EH (cell line): ENCODE results near the gene BRDT.
A peak's percentile ranks its signal among the peaks of the same experiment; 100 is the strongest.
"Not testable (repeated sequence)": the region's sequence is repeated elsewhere in the genome, so short reads cannot be mapped to it uniquely, and the experiment has no call there.

Experiments used
- DNase-seq: peaks from one replicate; pipeline ENCODE4 v3.0.0-alpha.2; 2015; ENCODE audit warnings: low read depth

BRDT gene

GRCh38 chr1:91993256-91993655 lies 44.1 kb downstream of the BRDT start:
- DNase-seq, result no peak

DNA sequence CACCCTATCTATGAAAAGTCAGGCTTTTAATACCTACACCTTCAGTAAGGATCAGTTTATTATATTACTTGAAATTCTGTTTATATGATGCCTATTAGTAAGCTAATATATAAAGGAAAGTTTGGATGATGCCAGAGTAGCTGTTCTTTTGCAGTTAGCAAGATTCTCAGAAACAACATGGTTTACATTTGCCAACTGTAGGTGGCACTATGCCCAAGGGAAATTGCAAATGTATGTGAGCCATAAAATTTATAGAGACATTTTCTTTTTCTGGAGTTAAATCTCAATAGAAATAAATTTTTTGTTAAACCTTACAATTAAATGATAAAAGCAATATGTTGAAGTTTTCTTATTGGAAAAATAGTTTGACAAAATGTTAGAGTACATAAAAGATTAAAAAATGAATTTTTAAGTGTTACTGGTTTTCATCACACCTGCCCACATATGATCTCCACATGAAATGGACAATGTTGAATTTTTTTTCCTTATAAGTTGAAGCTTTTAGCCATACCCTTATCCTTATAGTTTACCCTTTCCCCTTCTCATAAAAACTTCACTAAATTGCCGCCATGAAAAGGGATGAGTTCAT lies 48.5 kb downstream of the BRDT start:
- DNase-seq, result peak; percentile 60

GRCh38 chr1:92004129-92004528 lies 54.9 kb downstream of the BRDT start:
- no peak for DNase-seq

DNA sequence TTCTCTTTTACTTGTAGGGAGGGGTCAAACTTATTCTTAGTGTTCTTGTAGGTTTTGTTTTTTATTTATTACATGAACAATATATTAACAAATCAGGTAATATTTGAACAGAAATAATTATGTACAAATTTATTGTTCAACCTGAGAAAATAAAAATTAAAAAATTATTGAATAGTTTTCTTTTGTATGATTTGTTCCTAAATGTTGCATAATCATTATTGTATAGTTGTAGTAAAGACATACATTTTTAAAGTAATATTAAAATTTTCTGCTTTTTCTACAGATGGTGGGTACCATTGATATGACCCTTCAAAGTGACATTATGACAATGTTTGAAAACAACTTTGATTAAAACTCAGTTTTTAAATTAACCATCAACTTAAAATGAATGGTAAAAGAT lies 64.7 kb downstream of the BRDT start:
- no peak for DNase-seq

- DNase-seq, result no peak
Measured at GRCh38 chr1:92016720-92017316, 67.6 kb downstream of the BRDT start.

DNA sequence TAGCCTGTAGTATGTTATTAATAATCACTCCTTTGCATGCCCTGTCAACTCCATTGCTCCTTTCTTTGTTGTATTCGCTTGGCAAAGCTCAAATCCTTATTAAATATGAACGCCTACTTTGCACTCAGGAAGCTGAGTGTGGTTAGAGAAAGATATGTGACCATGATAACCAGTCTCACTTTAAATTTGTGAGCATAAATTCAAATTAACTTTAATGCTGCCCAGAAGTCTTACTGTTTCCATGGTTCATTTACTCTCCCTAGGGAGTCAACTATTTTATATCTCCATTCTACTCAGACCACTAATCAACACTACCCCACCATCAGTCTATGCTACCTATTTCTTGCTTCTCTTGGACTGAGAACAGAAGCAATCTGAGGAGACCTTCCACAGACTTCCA lies 68.5 kb downstream of the BRDT start:
- no peak for DNase-seq

- DNase-seq, result not testable (repeated sequence)
Measured at GRCh38 chr1:92026042-92026441, 76.8 kb downstream of the BRDT start.

DNA sequence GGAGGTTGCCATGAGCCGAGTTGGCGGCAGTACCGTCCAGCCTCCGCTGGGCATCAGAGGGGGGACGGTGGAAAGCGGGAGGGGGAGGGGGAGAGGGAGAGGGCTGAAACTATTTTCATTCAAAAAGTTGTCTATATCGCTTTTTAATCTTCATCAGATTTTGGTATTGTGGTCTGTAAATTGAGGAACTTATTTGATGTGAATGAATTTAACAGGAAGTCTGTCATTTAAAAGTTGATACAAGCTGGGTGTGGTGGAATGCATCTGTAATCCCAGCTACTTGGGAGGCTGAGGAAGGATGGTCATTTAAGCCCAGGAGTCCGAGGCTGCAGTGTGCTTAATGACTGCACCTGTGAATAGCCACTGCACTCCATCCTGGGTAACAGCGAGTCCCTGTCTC lies 77.6 kb downstream of the BRDT start:
- DNase-seq, result no peak

GRCh38 chr1:92029241-92029922 lies 80.2 kb downstream of the BRDT start:
- no peak for DNase-seq

DNA sequence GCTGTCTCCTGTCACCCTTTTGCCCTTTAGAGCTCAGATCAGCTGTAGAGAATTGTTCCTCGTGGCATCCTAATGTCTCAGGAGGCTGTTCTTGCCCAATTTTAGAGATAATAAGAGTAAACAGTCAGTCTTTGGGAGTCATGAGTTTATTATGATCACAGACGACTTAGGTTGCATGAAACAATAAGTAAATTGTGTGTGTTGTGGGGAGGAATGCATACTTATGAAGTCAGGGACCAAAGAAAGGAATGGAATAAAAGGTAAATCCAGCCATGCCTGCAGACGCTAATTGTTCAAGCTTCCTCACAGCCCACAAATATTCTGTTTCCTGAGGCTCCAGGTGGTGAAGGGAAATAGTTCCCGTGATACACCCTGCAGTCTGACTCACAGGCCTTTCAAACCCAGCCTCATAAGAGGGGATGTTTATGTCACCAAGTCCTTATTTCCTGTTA lies 81.5 kb downstream of the BRDT start:
- peak; percentile 10 for DNase-seq

GRCh38 chr1:92031281-92032110 lies 82.3 kb downstream of the BRDT start:
- DNase-seq, result peak; percentile 9

DNA sequence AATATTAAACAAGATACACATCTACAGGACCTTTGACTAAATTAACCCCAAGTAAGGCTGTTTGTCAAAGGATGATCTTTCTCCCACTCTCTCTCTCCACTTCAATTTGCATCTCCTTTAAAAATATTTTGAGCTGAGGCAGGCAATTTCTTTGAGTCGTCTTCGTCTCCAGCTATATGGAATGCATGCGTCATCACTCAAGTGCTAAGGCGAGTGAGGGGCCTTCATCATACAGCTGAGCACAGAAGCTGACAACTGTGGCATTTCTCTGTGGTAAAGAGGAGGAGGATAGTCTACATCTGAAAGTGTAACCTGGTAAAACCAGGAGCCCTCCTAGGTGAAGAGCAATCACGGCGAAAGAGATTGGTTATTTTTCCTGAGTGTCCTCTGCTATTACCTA lies 88.2 kb downstream of the BRDT start:
- no peak for DNase-seq

DNA sequence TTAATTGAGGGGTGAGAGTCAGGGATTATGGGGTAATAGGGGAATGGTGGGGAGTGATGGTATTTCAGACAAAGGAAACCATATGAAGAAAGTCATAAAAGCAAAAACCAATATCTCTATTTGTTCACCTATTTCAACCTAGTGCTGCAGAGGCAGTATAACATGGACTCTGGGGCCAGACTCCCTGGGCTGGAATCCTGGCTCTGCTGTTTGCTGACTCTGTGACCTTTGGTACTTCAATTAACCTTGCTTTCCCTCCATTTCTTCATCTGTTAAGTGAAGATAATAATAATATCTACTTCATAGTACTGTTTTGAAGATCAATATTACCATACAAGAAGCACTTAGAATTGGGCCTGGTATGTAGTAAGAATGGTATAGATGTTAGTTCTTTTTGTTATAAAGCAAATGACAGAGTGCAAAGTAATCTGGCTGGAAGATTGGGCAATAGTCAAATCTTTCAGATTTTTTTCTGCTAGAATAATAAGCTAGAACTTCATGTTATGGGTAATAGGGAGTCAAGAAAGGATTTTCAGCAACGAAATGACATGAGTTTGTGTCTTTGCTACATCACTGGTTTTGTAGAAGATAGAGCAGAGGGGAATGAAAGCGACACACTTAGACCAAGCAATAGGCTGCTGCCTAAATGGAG lies 89.6 kb downstream of the BRDT start:
- no peak for DNase-seq

DNA sequence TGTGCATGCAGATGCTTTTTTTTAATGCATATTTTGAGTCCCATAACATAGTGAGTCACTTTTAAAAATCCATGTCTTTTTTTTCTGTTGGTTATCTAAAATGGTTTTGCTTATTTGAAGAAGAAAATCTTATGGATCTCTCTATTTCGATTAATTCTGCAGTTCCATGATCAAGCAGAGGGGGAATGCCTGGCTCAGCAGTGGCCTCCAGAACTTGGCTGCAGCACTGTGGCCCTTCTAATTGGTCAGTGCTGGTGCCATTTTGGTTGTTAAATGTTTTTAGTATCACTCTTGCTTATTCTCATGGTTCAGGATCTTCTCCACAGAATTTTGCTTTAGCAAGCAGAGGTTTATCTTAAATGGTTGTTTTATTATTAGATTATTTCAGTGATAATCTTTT lies 91.8 kb downstream of the BRDT start:
- DNase-seq, result no peak

DNA sequence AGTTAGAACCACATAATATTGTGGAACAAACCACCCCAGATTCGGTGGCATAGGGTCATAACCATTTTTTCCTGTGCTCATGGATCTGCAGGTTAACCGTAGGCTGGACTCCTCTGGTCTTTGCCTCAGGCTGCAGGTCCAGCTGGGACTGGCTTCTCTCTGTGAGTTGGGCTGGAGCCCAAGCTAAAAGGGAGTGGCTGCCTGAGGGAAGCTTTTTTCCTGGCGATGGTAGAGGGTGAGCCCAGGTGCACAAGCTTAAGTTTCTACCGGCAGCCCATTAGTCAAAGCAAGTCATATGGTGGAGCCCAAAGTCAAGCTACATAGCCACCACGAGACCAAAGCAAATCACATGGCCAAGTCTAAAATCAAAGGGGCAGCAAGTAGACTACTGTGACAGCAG lies 94.4 kb downstream of the BRDT start:
- no peak for DNase-seq

- DNase-seq, result no peak
Measured at GRCh38 chr1:92045766-92046495, 96.7 kb downstream of the BRDT start.

- no peak for DNase-seq
Measured at GRCh38 chr1:92051948-92052347, 102.7 kb downstream of the BRDT start.
